Measurements from ENCODE around the gene ERO1B.

ERO1B gene

DNA sequence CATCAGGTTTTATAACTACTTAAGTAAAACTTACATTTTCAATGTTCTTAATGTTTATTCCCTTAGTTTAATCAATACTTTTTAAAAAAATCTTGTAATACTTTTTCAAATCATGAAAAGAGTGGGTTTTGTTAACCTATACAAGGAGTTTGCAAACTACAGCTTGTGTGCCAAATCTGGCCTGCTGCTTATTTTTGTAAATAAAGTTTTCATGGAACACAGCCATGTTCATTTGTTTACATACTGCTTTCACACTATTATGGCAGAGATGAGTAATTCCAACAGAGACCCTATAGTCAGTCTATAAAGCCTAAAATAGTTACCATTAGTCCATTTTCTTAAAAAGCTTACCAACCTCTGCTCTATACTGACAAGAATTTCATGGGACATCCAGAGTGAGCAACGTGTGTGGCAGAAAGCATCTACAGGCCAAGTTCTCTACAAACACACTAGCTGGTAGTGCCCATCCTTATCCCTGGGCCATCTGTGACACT lies 42.6 kb downstream of the ERO1B start:
- no peak for TF ChIP-seq REST (IDR thresholded peaks at IDR 0.05; ENCODE audit: insufficient read depth in 1 of 2, low read depth in 2 of 2, low read length in 2 of 2)
- TF ChIP-seq SIN3A (IDR thresholded peaks at IDR 0.05; ENCODE audit: borderline replicate concordance, insufficient read depth, low read length) = no peak
- TF ChIP-seq FOXP2 (optimal IDR thresholded peaks at IDR 0.05; ENCODE audit: borderline replicate concordance, extremely low read depth, extremely low read length, insufficient read depth) = no peak
- no peak for TF ChIP-seq POLR2AphosphoS5 (IDR thresholded peaks at IDR 0.05; ENCODE audit: low read depth, low read length)
- no peak for TF ChIP-seq TAF1 (IDR thresholded peaks at IDR 0.05; ENCODE audit: borderline replicate concordance, insufficient read depth, low read length)

GRCh38 chr1:236235116-236235515 lies 46.6 kb downstream of the ERO1B start:
- TF ChIP-seq FOXP2 (optimal IDR thresholded peaks at IDR 0.05; ENCODE audit: borderline replicate concordance, extremely low read depth, extremely low read length, insufficient read depth) (no peak), POLR2AphosphoS5 (IDR thresholded peaks at IDR 0.05; ENCODE audit: low read depth, low read length) (no peak), TAF1 (IDR thresholded peaks at IDR 0.05; ENCODE audit: borderline replicate concordance, insufficient read depth, low read length) (no peak), SIN3A (IDR thresholded peaks at IDR 0.05; ENCODE audit: borderline replicate concordance, insufficient read depth, low read length) (no peak), REST (IDR thresholded peaks at IDR 0.05; ENCODE audit: insufficient read depth in 1 of 2, low read depth in 2 of 2, low read length in 2 of 2) (no peak)

- no peak for TF ChIP-seq POLR2AphosphoS5 (IDR thresholded peaks at IDR 0.05; ENCODE audit: low read depth, low read length)
- TF ChIP-seq TAF1 (IDR thresholded peaks at IDR 0.05; ENCODE audit: borderline replicate concordance, insufficient read depth, low read length) = no peak
- TF ChIP-seq REST (IDR thresholded peaks at IDR 0.05; ENCODE audit: insufficient read depth in 1 of 2, low read depth in 2 of 2, low read length in 2 of 2) = no peak
- no peak for TF ChIP-seq SIN3A (IDR thresholded peaks at IDR 0.05; ENCODE audit: borderline replicate concordance, insufficient read depth, low read length)
- no peak for TF ChIP-seq FOXP2 (optimal IDR thresholded peaks at IDR 0.05; ENCODE audit: borderline replicate concordance, extremely low read depth, extremely low read length, insufficient read depth)
Measured at GRCh38 chr1:236228411-236228810, 53.3 kb downstream of the ERO1B start.

- no peak for TF ChIP-seq REST (IDR thresholded peaks at IDR 0.05; ENCODE audit: insufficient read depth in 1 of 2, low read depth in 2 of 2, low read length in 2 of 2)
- TF ChIP-seq SIN3A (IDR thresholded peaks at IDR 0.05; ENCODE audit: borderline replicate concordance, insufficient read depth, low read length) = no peak
- no peak for TF ChIP-seq TAF1 (IDR thresholded peaks at IDR 0.05; ENCODE audit: borderline replicate concordance, insufficient read depth, low read length)
- TF ChIP-seq POLR2AphosphoS5 (IDR thresholded peaks at IDR 0.05; ENCODE audit: low read depth, low read length) = no peak
- no peak for TF ChIP-seq FOXP2 (optimal IDR thresholded peaks at IDR 0.05; ENCODE audit: borderline replicate concordance, extremely low read depth, extremely low read length, insufficient read depth)
Measured at GRCh38 chr1:236222632-236223031, 59.1 kb downstream of the ERO1B start.

- TF ChIP-seq REST (IDR thresholded peaks at IDR 0.05; ENCODE audit: insufficient read depth in 1 of 2, low read depth in 2 of 2, low read length in 2 of 2) (no peak), POLR2AphosphoS5 (IDR thresholded peaks at IDR 0.05; ENCODE audit: low read depth, low read length) (no peak), SIN3A (IDR thresholded peaks at IDR 0.05; ENCODE audit: borderline replicate concordance, insufficient read depth, low read length) (no peak), FOXP2 (optimal IDR thresholded peaks at IDR 0.05; ENCODE audit: borderline replicate concordance, extremely low read depth, extremely low read length, insufficient read depth) (no peak), TAF1 (IDR thresholded peaks at IDR 0.05; ENCODE audit: borderline replicate concordance, insufficient read depth, low read length) (no peak)
Measured at GRCh38 chr1:236220473-236220872, 61.3 kb downstream of the ERO1B start.

Measured in PFSK-1 (cell line).